ENCODE measurements around the gene HBD. TPM values are rescaled to one million over a fixed set of nuclear protein-coding genes. Genes with fewer than 3 reads are reported as not detected.

Gene HBD
- total and polyA plus RNA-seq, 2 donors (not counting 3 experiments of a cell fraction or from before 2014, with no cell fraction given) = not detected

DNA sequence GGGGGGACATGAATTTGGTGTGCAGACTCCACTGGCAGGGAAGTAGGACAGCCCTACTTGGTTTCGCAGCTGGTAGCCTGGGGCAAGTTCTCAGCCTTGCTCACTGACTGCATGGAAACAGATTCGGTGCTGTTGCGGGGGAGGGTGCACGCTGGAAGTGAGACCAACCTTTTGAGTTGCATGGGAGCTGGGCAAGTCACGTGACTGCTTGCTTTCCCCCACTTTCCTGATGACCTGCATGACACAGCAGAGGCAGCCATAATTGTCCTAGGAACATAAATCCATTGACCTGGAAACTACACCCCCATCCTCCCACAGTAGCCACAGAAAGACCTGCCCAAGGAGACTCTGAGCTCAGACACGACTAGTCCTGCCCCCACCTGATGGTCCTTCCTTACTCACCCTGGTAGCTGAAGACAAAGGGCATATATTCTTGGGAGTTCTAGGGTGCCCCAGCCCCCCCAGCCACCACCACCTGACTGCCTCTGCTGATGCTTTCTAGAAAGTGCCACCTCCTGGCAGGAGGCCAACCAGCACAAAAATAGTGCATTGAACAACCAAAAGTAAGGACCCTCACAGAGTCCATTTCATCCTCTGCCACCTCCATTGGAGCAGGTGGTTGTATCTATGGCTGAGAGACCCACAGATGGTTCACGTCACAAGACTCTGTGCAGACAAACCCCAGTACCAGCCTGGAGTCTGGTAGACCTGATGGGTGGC, 24.4 kb upstream of the HBD start:
- no peaks in the 10 kb centered on the region for H3K4me1 ChIP-seq (ENCODE audit: control insufficient read depth, extremely low read depth, insufficient read depth, low read length)
- no peak overlapping the region for H3K9ac ChIP-seq (replicated peaks; ENCODE audit: extremely low read depth, insufficient read depth, low read length)
- H4K20me1 ChIP-seq (replicated peaks; ENCODE audit: control insufficient read depth, extremely low read depth, insufficient read depth, low read length) = no peaks in the 10 kb centered on the region
- H3K4me2 ChIP-seq (ENCODE audit: insufficient read depth, low read length) = no peak overlapping the region
- TF ChIP-seq JUN (IDR thresholded peaks at IDR 0.05; ENCODE audit: borderline replicate concordance, insufficient read depth, insufficient read length, low read depth) = no peak
- no peak for TF ChIP-seq MYC (IDR thresholded peaks at IDR 0.05; ENCODE audit: low read depth, low read length)
- TF ChIP-seq FOS (IDR thresholded peaks at IDR 0.05; ENCODE audit: borderline replicate concordance, insufficient read depth, low read length) = no peak
- TF ChIP-seq, protein P1, sequence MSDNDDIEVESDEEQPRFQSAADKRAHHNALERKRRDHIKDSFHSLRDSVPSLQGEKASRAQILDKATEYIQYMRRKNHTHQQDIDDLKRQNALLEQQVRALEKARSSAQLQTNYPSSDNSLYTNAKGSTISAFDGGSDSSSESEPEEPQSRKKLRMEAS (IDR thresholded peaks at IDR 0.05; ENCODE audit: insufficient read depth, insufficient read length) = no peak
- TF ChIP-seq EZH2 (IDR thresholded peaks at IDR 0.05; ENCODE audit: borderline replicate concordance, low read depth, low read length, severe bottlenecking) = no peak
- TF ChIP-seq POLR2AphosphoS5 (IDR thresholded peaks at IDR 0.05; ENCODE audit: insufficient read depth, low read depth, low read length) = no peak
- no peak for TF ChIP-seq GATA2 (IDR thresholded peaks at IDR 0.05; ENCODE audit: insufficient read depth, insufficient read length, low read depth, low read length)
- TF ChIP-seq POLR2A (IDR thresholded peaks at IDR 0.05; ENCODE audit: low read depth, low read length) = no peak
- TF ChIP-seq, protein P2, sequence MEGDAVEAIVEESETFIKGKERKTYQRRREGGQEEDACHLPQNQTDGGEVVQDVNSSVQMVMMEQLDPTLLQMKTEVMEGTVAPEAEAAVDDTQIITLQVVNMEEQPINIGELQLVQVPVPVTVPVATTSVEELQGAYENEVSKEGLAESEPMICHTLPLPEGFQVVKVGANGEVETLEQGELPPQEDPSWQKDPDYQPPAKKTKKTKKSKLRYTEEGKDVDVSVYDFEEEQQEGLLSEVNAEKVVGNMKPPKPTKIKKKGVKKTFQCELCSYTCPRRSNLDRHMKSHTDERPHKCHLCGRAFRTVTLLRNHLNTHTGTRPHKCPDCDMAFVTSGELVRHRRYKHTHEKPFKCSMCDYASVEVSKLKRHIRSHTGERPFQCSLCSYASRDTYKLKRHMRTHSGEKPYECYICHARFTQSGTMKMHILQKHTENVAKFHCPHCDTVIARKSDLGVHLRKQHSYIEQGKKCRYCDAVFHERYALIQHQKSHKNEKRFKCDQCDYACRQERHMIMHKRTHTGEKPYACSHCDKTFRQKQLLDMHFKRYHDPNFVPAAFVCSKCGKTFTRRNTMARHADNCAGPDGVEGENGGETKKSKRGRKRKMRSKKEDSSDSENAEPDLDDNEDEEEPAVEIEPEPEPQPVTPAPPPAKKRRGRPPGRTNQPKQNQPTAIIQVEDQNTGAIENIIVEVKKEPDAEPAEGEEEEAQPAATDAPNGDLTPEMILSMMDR (IDR thresholded peaks at IDR 0.05; ENCODE audit: extremely low read depth in 1 of 2, insufficient read depth in 1 of 2, low read depth in 1 of 2, low read length in 2 of 2) = no peak
- DNase-seq (ENCODE audit: low read depth, low spot score) = no peak
- no peak overlapping the region for H3K4me3 ChIP-seq (replicated peaks in 1 of 3; ENCODE audit: insufficient read depth in 1 of 3, low read depth in 1 of 3, low read length in 3 of 3)
- no peak overlapping the region for H2AFZ ChIP-seq (ENCODE audit: low read depth, low read length)
- H3K27me3 ChIP-seq (ENCODE audit: control insufficient read depth in 2 of 2, insufficient read depth in 2 of 2, low read length in 2 of 2) = no peaks in the 10 kb centered on the region
- no peaks in the 10 kb centered on the region for H3K9me3 ChIP-seq (replicated peaks; ENCODE audit: control insufficient read depth, insufficient read depth, low read length)
- no TSS peak for BruUV-seq (replicated peaks)
- no peaks in the 10 kb centered on the region for H3K36me3 ChIP-seq (ENCODE audit: control insufficient read depth in 2 of 2, extremely low read depth in 1 of 2, insufficient read depth in 2 of 2, low read length in 2 of 2)
- H3K9me1 ChIP-seq (replicated peaks; ENCODE audit: control insufficient read depth, extremely low read depth, insufficient read depth, low read length) = no peaks in the 10 kb centered on the region
- FAIRE-seq = no peak
- intact Hi-C loops (cut with micrococcal nuclease) (no loop called here), dilution Hi-C loops (cut with MboI; ENCODE audit: extremely low pct_ligation_motif_present, low sequenced_read_pairs) (no loop called here)
- H3K79me2 ChIP-seq (ENCODE audit: control insufficient read depth, insufficient read depth, low read length) = no peaks in the 10 kb centered on the region
- no peak overlapping the region for H3K27ac ChIP-seq (ENCODE audit: insufficient read depth, low read depth, low read length)
- POLR2A ChIA-PET = no interaction called here
- CTCF ChIA-PET = no interaction called here

Data from endothelial cell of umbilical vein (primary cell).